NCI-H2196 (cell line): ENCODE measurements around the gene ANKRD49.

ENCODE experiments used
- DNase-seq: peaks from one replicate; lab custom pipeline; 2025; ENCODE audit not compliant: unreplicated experiment; lab: John Stamatoyannopoulos, UW

Gene ANKRD49

GRCh38 chr11:94493281-94494125 lies at the start of gene ANKRD49, which contains the start of gene MRE11:
ANKRD49 (plus strand) TSS chr11:94493984; CDS start chr11:94496694, 2,710 bp downstream.
MRE11 (minus strand) TSS chr11:94493844; CDS start chr11:94492801, 1,043 bp downstream.
- peak; percentile 96 for DNase-seq

- DNase-seq = no peak
Observed at GRCh38 chr11:94445641-94446040, 48.1 kb upstream of the ANKRD49 start.

- no peak for DNase-seq
Observed at GRCh38 chr11:94447149-94447548, 46.6 kb upstream of the ANKRD49 start.

- DNase-seq = no peak
Observed at GRCh38 chr11:94449029-94449428, 44.8 kb upstream of the ANKRD49 start.

GRCh38 chr11:94449437-94449836 lies 44.3 kb upstream of the ANKRD49 start:
- DNase-seq = no peak

GRCh38 chr11:94450048-94450447 lies 43.7 kb upstream of the ANKRD49 start:
- DNase-seq = no peak

- no peak for DNase-seq
Observed at GRCh38 chr11:94452988-94453387, 40.8 kb upstream of the ANKRD49 start.

- no peak for DNase-seq
Observed at GRCh38 chr11:94454301-94454700, 39.5 kb upstream of the ANKRD49 start.

- no peak for DNase-seq
Observed at GRCh38 chr11:94455861-94456260, 37.9 kb upstream of the ANKRD49 start.

- DNase-seq = no peak
Observed at GRCh38 chr11:94457118-94458029, 36.4 kb upstream of the ANKRD49 start.

- no peak for DNase-seq
Observed at GRCh38 chr11:94459576-94459975, 34.2 kb upstream of the ANKRD49 start.

- no peak for DNase-seq
Observed at GRCh38 chr11:94469416-94469815, 24.4 kb upstream of the ANKRD49 start.

GRCh38 chr11:94472916-94473799 lies 20.6 kb upstream of the ANKRD49 start:
- no peak for DNase-seq

- no peak for DNase-seq
Observed at GRCh38 chr11:94477624-94478023, 16.2 kb upstream of the ANKRD49 start.

- no peak for DNase-seq
Observed at GRCh38 chr11:94481342-94481741, 12.4 kb upstream of the ANKRD49 start.

GRCh38 chr11:94486068-94486467 lies 7.7 kb upstream of the ANKRD49 start:
- no peak for DNase-seq

GRCh38 chr11:94494126-94494680 lies 419 bp downstream of the ANKRD49 start:
- no peak for DNase-seq

GRCh38 chr11:94500181-94500580 lies 6.4 kb downstream of the ANKRD49 start:
- DNase-seq = no peak

GRCh38 chr11:94501522-94501921 lies 7.7 kb downstream of the ANKRD49 start:
- no peak for DNase-seq

GRCh38 chr11:94504689-94505293 lies 11.0 kb downstream of the ANKRD49 start:
- DNase-seq = peak; percentile 54
